Activated CD8-positive, alpha-beta memory T cell treated with anti-CD3 and anti-CD28 coated beads, Interleukin-2, amount 50 U/mL, for 24 hours (primary cell): ENCODE data around the gene TCIRG1.

Source experiments
- DNase-seq: peaks from one replicate; pipeline ENCODE4 v3.0.0-alpha.2; 2020; ENCODE audit errors: extremely low read depth

Gene TCIRG1

GRCh38 chr11:68037411-68038225 is 1.2 kb upstream of the TCIRG1 start:
- no peak for DNase-seq

- DNase-seq = no peak
Measured at GRCh38 chr11:68038226-68038717, 553 bp upstream of the TCIRG1 start.

DNA sequence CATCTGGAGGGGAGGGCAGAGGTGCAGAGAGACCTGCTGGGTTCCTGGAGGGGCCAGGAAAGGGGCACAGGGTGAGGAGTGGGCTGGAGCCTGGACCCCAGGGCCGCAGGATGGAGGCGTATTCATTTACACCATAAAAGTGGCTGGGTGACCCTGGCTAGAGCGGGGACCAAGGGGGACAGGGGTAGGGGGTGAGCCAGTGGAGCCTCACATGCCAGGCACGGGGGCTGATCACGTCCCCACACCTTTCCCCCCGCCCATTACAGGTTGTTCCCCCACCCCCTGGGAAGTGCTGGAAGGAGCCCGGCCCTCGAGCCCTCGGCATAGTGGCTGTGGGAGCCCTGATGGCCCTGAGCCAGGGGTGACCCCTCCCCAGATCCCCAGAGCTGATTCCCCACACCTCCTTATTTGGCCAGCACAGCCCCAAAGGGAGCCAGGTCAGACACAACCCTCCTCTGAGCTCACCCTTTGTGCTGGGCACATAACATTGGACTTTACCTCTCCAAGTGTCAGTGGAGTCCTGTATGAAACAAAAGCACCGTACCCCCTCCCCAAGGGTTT is 781 bp downstream of the TCIRG1 start:
- no peak for DNase-seq

GRCh38 chr11:68040101-68040956 is 1.5 kb downstream of the TCIRG1 start:
- DNase-seq = no peak

DNA sequence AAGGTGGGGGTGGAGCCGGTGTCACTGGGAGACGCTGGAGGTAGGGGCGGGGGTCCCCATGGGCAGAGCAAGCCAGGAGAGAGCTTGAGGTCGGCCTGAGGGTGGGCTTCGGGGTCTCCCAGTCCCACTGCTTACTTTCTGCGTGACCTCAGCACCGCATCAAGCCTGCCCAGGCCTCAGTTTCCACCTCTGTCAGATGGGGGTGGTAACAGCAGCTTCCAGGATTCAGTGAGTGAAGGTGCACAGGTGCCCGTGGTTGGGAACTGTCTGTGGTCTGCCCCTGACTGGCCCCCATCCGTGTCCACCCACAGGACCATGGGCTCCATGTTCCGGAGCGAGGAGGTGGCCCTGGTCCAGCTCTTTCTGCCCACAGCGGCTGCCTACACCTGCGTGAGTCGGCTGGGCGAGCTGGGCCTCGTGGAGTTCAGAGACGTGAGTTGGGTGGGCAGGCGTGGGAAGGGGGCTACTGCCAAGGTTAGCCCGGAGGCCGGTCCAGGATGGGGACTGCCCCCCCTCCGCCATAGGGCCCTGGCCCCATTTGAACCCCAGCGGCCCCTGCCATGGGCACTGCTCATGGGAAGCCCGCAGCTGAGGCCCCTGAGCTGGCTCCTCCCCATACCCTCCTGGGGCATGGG is 2.2 kb downstream of the TCIRG1 start:
- DNase-seq = no peak

- no peak for DNase-seq
Measured at GRCh38 chr11:68041617-68042218, 2.9 kb downstream of the TCIRG1 start.

DNA sequence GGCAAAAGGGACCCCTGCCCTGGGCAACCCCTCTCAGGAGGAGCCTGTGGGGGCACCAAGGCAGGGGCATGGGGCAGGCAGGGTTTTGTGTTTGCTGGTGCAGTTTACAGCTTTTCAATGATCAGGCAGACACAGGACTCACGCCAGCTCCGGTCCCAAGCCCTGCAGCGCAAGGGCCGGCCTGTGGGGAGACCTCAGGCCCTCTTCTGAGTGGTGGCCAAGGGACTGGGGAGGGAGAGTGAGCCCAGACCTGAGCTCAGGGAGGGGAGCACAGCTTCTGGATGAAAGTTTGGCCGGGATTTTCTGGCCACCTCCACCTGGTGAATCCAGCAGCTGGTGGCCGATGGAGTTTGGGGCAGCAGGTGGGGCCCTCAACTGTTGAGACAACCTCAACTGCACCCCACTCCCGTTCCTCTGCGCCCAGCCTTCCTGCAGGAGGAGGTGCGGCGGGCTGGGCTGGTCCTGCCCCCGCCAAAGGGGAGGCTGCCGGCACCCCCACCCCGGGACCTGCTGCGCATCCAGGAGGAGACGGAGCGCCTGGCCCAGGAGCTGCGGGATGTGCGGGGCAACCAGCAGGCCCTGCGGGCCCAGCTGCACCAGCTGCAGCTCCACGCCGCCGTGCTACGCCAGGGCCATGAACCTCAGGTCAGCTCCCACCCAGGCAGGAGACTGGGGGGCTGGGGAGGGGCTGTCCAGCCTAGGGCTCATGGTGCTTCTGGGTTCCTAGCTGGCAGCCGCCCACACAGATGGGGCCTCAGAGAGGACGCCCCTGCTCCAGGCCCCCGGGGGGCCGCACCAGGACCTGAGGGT is 3.6 kb downstream of the TCIRG1 start:
- no peak for DNase-seq

GRCh38 chr11:68043029-68043348 is 4.2 kb downstream of the TCIRG1 start:
- DNase-seq = no peak

GRCh38 chr11:68043349-68044144 is 4.7 kb downstream of the TCIRG1 start:
- no peak for DNase-seq

DNA sequence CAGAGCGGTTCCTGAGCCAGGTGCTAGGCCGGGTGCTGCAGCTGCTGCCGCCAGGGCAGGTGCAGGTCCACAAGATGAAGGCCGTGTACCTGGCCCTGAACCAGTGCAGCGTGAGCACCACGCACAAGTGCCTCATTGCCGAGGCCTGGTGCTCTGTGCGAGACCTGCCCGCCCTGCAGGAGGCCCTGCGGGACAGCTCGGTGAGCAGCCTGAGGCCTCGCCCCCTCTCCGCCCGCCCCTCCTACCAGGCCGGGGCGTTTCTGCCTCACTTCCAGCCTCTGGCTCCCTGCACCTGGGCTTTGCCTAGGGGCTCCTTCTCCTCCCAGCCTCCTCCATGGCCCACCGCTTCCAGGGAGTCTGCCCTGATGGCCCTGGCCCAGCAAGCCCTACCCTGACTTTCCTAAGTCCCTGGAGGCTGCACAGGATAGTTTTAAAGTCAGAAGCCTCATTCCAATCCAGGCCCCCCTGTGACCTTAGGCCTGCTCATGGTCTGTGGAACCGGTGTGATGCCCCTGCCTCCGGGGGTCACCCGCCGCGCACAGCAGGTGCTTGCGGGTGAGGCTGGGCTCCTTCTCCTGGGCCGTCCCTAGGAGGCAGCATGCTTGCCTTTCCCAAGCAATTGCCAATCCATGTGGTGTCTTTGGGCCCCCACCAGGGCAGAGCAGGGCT is 5.5 kb downstream of the TCIRG1 start:
- no peak for DNase-seq

GRCh38 chr11:68044898-68045351 is 6.1 kb downstream of the TCIRG1 start:
- DNase-seq = no peak

DNA sequence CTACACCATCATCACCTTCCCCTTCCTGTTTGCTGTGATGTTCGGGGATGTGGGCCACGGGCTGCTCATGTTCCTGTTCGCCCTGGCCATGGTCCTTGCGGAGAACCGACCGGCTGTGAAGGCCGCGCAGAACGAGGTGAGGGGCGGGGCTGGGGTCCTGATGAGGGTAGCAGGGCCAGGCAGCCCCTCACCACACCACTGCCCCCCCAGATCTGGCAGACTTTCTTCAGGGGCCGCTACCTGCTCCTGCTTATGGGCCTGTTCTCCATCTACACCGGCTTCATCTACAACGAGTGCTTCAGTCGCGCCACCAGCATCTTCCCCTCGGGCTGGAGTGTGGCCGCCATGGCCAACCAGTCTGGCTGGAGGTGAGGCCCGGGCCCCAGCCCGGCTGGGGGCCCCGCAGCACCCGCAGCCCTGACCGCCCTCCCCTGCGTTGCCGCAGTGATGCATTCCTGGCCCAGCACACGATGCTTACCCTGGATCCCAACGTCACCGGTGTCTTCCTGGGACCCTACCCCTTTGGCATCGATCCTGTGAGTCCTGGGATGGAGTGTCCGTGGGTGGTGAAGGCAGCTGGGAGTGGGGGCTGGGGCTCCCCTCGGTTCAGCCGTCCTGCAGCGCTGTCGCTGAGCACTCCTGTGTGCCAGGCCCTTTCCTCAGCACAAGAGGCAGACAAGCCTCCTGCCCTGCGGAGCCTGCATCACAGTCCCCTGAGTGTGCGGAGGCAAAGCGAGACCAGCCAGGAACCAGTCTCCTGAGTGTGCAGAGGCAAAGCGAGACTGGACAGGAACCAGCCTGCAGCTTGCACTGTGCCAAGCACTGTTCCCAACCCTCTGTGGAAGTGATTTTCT is 8.8 kb downstream of the TCIRG1 start:
- DNase-seq = no peak

DNA sequence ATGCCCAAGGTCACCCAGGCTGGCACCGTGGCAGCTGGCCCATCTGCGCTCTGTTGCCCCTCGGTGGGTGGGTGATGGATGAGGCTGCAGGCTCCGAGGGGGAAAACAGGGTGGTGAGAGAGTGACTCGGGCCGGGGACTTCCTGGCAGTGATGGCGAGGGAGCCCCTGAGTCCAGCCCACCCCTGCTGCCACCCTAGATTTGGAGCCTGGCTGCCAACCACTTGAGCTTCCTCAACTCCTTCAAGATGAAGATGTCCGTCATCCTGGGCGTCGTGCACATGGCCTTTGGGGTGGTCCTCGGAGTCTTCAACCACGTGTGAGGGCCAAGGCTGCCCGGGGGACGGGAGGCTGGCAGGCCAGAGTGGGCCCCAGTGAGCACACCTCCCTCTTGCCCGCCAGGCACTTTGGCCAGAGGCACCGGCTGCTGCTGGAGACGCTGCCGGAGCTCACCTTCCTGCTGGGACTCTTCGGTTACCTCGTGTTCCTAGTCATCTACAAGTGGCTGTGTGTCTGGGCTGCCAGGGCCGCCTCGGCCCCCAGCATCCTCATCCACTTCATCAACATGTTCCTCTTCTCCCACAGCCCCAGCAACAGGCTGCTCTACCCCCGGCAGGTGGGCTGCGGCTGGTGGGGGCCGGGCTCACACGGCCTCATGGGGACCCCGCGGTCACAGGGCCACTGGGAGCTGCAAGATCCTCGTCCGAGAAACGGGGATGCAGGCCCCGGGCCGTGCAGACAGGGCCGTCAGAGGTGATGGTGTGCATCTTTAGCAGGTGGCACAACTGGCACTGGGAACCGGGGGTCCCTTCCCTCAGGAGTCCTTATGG is 10.1 kb downstream of the TCIRG1 start:
- no peak for DNase-seq

DNA sequence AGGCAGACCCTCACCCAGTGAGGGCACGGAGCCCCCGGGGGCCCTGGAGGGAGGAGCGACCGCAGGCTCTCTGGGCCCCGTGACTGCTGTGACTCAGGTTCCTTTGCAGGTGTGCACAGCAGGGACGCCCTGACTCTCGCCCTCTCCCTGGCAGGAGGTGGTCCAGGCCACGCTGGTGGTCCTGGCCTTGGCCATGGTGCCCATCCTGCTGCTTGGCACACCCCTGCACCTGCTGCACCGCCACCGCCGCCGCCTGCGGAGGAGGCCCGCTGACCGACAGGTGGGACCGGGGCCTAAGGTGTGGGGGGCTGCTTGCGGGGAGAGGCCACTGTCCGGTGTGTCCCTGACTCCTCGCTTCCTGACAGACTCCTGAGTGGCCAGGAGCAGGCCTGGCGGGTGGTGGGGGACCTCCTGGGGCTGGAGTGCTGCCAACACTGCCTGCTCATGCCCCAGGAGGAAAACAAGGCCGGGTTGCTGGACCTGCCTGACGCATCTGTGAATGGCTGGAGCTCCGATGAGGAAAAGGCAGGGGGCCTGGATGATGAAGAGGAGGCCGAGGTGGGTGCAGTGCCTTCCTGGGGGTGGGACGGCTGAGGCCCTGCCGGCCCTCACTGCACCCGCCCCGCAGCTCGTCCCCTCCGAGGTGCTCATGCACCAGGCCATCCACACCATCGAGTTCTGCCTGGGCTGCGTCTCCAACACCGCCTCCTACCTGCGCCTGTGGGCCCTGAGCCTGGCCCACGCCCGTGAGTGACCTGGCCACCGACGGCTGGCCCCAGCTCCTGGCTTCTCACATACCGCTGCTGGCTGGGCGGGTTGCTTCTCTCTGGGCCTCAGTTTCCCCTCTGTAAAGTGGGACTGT is 10.9 kb downstream of the TCIRG1 start:
- DNase-seq = no peak

- DNase-seq = no peak
Measured at GRCh38 chr11:68050371-68050841, 11.6 kb downstream of the TCIRG1 start.
